Neural crest cell (in vitro differentiated cells): ENCODE measurements around the gene CCM2L. TPM values are rescaled to one million over a fixed set of nuclear protein-coding genes. Genes with fewer than 3 reads are reported as not detected.

Experiments used
- DNase-seq: peaks from one replicate; pipeline ENCODE4 v3.0.0; 2021; ENCODE audit warnings: low read depth, mixed read lengths, low spot score
- H3K27ac Mint-ChIP-seq: one replicate; pipeline ENCODE4 v1.8.0; 2021; ENCODE audit warnings: mild to moderate bottlenecking, mixed read lengths; ENCODE audit not compliant: unreplicated experiment
- H3K27me3 Mint-ChIP-seq: 2 replicates; pipeline ENCODE4 v1.8.0; 2021; ENCODE audit warnings: low read depth, mild to moderate bottlenecking, mixed read lengths
- H3K36me3 Mint-ChIP-seq: 2 replicates; pipeline ENCODE4 v1.8.0; 2021; ENCODE audit warnings: low read depth, mild to moderate bottlenecking, mixed read lengths
- H3K4me1 Mint-ChIP-seq: 2 replicates; pipeline ENCODE4 v1.8.0; 2021; ENCODE audit warnings: mixed read lengths
- H3K4me3 Mint-ChIP-seq: one replicate; pipeline ENCODE4 v1.8.0; 2021; ENCODE audit warnings: mild to moderate bottlenecking, mixed read lengths
- H3K9me3 Mint-ChIP-seq: 2 replicates; pipeline ENCODE4 v1.8.0; 2021; ENCODE audit warnings: mixed read lengths
- long read RNA-seq: library from polyadenylated mRNA; unstranded; transcript quantifications from one replicate; pipeline ENCODE4 v2.0.0, GENCODE V29; 2020
- total RNA-seq: library from RNA; stranded (reverse); gene quantifications from 2 replicates; pipeline ENCODE4 v1.2.1, GENCODE V29; 2021
- TF ChIP-seq, protein P1 (sequence below): fragments of 200-600 bp; sonication (generic); conservative IDR thresholded peaks from 2 replicates; pipeline ENCODE4 v1.5.0; 2021; ENCODE audit warnings: antibody characterized with exemption, mild to moderate bottlenecking

CCM2L gene
- total RNA-seq, result 0.14 and 0.26 TPM in 2 replicates
- long read RNA-seq, result 0 reads

DNA sequence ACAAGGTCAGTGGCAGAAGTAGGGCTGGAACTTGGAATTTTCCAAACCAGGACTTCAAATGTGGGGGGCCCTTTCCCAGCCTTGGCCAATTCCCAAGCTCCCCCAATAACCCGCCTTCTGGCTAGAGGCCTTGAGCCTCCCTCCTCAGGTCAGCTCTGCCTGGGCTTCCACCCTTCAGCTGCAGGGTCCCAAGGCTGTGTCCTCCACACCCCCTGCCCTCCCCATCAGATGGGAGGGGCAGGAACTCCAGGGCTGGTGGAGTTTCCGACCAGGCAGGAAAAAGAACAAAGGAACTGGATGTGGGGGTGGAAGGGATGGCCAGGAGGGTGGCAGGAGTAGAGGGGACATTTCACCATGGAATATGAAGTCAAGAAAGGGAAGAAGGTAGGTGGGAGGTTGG is at the start of gene CCM2L:
CCM2L (plus strand) TSS at position 338 of the 400 bp plus-strand sequence; CDS start at position 355, 17 bp downstream.
- H3K4me1 Mint-ChIP-seq, result peaks cover 10% of the 10 kb centered on the region
- no peaks in the 10 kb centered on the region for H3K36me3 Mint-ChIP-seq
- peaks cover 32% of the 10 kb centered on the region for H3K27me3 Mint-ChIP-seq
- no peak within 1 kb of the TSS for H3K4me3 Mint-ChIP-seq
- TF ChIP-seq, protein P1, sequence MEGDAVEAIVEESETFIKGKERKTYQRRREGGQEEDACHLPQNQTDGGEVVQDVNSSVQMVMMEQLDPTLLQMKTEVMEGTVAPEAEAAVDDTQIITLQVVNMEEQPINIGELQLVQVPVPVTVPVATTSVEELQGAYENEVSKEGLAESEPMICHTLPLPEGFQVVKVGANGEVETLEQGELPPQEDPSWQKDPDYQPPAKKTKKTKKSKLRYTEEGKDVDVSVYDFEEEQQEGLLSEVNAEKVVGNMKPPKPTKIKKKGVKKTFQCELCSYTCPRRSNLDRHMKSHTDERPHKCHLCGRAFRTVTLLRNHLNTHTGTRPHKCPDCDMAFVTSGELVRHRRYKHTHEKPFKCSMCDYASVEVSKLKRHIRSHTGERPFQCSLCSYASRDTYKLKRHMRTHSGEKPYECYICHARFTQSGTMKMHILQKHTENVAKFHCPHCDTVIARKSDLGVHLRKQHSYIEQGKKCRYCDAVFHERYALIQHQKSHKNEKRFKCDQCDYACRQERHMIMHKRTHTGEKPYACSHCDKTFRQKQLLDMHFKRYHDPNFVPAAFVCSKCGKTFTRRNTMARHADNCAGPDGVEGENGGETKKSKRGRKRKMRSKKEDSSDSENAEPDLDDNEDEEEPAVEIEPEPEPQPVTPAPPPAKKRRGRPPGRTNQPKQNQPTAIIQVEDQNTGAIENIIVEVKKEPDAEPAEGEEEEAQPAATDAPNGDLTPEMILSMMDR, result no peak
- H3K27ac Mint-ChIP-seq, result no peak within 1 kb of the TSS
- no peaks in the 10 kb centered on the region for H3K9me3 Mint-ChIP-seq
- no peak for DNase-seq

DNA sequence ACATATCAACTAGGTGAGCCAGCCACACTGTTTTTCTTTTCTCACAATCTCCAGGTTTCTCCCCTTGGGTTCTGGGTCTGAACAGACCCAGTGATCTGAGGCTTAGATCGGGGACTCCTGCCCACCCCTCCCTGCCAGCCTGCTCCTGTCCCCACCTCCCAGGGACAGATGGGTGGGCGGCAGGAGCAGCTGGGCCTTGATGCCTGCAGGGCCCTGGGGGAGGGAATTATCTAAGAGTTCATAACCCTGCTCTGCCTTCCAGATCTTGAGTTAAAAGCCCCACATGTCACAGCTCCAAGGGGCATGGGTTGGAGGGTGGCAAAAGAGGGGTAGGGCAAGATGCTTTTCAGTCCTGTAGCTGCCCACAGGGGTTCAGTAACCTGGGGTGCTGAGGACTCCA is 47.5 kb upstream of the CCM2L start:
- TF ChIP-seq, protein P1, result no peak
- Mint-ChIP-seq H3K36me3 (no peaks in the 10 kb centered on the region), H3K9me3 (no peaks in the 10 kb centered on the region), H3K27me3 (peaks cover 95% of the 10 kb centered on the region), H3K4me1 (peaks cover 7% of the 10 kb centered on the region), H3K27ac (no peak overlapping the region), H3K4me3 (no peak overlapping the region)
- no peak for DNase-seq

DNA sequence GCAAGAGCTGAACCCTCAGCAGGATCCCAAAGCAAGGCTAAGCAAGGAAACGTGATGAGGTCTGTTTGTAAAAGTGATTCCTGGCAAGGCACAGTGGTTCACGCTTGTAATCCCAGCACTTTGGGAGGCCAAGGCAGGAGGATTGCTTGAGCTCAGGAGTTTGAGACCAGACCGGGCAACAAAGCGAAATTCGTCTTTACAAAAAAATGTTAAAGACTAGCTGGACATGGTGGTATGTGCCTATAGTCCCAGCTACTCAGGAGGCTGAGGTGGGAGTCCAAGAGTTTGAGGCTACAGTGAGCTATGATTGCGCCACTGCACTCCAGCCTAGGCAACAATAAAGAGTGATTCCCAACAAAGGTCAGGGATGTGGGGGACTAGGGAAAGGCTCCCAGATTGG is 46.3 kb upstream of the CCM2L start:
- DNase-seq, result no peak
- TF ChIP-seq, protein P1, result no peak
- Mint-ChIP-seq H3K4me3 (no peak overlapping the region), H3K27ac (no peak overlapping the region), H3K4me1 (peaks cover 11% of the 10 kb centered on the region), H3K9me3 (no peaks in the 10 kb centered on the region), H3K27me3 (peaks cover 91% of the 10 kb centered on the region), H3K36me3 (no peaks in the 10 kb centered on the region)

DNA sequence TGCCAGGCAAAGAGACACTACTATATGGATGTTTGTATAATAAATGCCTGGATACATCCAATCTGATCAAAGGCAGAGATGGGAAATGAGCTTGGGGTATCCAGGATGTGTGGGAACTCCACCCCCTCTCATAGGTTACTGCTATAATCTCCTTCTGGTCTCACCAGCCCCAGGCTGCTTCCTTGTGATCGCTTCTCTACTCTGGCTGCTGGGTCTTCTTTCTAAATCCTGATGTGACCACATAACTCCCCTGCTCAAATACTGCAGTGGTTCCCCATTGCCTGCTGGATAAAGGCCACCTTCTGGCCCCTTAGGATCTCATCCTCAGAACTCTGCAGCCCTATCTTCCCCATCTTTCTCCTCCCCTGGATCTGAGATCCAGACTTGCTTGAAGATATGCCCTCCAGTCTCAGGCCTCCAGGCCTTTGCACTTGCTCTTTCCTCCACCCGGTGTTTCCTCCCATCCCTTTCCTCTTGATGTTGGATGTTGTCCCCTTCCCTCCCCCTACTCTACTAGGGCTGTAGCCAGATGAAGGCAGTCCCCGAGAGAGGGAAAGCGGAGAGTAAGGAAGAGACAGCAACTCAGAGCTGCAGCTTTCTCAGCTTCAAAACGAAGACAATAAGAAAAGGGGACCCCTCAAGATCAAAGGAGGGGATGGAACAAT is 43.1 kb upstream of the CCM2L start:
- H3K4me1 Mint-ChIP-seq, result peaks cover 15% of the 10 kb centered on the region
- peaks cover 96% of the 10 kb centered on the region for H3K27me3 Mint-ChIP-seq
- no peaks in the 10 kb centered on the region for H3K9me3 Mint-ChIP-seq
- no peak overlapping the region for H3K27ac Mint-ChIP-seq
- no peak for DNase-seq
- TF ChIP-seq, protein P1, result no peak
- peak overlapping the region; percentile 77 for H3K4me3 Mint-ChIP-seq
- H3K36me3 Mint-ChIP-seq, result no peaks in the 10 kb centered on the region

DNA sequence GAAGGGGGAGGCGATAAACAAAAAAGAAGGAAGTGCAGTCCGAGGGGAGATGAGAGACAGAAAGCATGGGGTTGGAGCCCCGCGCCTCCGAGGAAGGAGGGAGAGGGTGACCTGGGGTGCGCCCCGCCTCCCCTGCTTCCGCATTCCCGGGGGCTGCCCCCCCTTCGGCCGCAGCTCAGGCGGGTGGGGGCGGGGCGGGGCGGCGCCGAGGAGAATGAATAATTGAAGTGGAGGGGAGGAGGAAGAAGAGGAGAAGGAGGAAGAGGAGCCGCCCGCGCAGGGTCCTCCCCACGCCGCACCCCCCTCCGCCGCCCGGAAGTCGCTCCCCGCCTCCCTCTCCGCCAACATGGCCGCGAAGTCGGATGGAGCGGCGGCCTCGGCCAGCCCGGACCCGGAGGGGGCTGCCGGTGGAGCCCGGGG is 42.4 kb upstream of the CCM2L start, which contains the start of gene XKR7:
XKR7 (plus strand) TSS at position 322 of the 420 bp plus-strand sequence; CDS start at position 347, 25 bp downstream.
- H3K4me1 Mint-ChIP-seq, result peaks cover 15% of the 10 kb centered on the region
- H3K9me3 Mint-ChIP-seq, result no peaks in the 10 kb centered on the region
- H3K36me3 Mint-ChIP-seq, result no peaks in the 10 kb centered on the region
- DNase-seq, result peak; percentile 23
- peaks cover 95% of the 10 kb centered on the region for H3K27me3 Mint-ChIP-seq
- no peak within 1 kb of the TSS for H3K27ac Mint-ChIP-seq
- TF ChIP-seq, protein P1, result no peak
- peak within 1 kb of the TSS; percentile 86 for H3K4me3 Mint-ChIP-seq
